ENCODE results near the gene KIF16B. TPM values are rescaled to one million over a fixed set of nuclear protein-coding genes. Genes with fewer than 3 reads are reported as not detected.
"Not testable (repeated sequence)": the region's sequence is repeated elsewhere in the genome, so short reads cannot be mapped to it uniquely, and the experiment has no call there.

The KIF16B gene
- total RNA-seq, 1 donor from 2014 or later, result 54.4 TPM

GRCh38 chr20:16472045-16472872, 101.0 kb downstream of the KIF16B start:
- no peak for DNase-seq

GRCh38 chr20:16469395-16469905, 103.8 kb downstream of the KIF16B start:
- no peak for DNase-seq

GRCh38 chr20:16462711-16463110, 110.5 kb downstream of the KIF16B start:
- DNase-seq, result peak; percentile 22

GRCh38 chr20:16459019-16459700, 114.1 kb downstream of the KIF16B start:
- no peak for DNase-seq

- DNase-seq, result no peak
Observed at GRCh38 chr20:16457514-16457913, 115.7 kb downstream of the KIF16B start.

- DNase-seq, result no peak
Observed at GRCh38 chr20:16455324-16455723, 117.9 kb downstream of the KIF16B start.

GRCh38 chr20:16451982-16452381, 121.3 kb downstream of the KIF16B start:
- no peak for DNase-seq

GRCh38 chr20:16451001-16451400, 122.2 kb downstream of the KIF16B start:
- no peak for DNase-seq

GRCh38 chr20:16446991-16447390, 126.3 kb downstream of the KIF16B start:
- no peak for DNase-seq

- DNase-seq, result no peak
Observed at GRCh38 chr20:16446246-16446645, 127.0 kb downstream of the KIF16B start.

GRCh38 chr20:16445482-16445881, 127.8 kb downstream of the KIF16B start:
- DNase-seq, result no peak

- no peak for DNase-seq
Observed at GRCh38 chr20:16444057-16444777, 129.0 kb downstream of the KIF16B start.

- DNase-seq, result no peak
Observed at GRCh38 chr20:16441546-16442164, 131.6 kb downstream of the KIF16B start.

- no peak for DNase-seq
Observed at GRCh38 chr20:16440686-16441085, 132.6 kb downstream of the KIF16B start.

GRCh38 chr20:16439540-16439939, 133.7 kb downstream of the KIF16B start:
- DNase-seq, result not testable (repeated sequence)

GRCh38 chr20:16438100-16438499, 135.1 kb downstream of the KIF16B start:
- no peak for DNase-seq

- no peak for DNase-seq
Observed at GRCh38 chr20:16437387-16437996, 135.8 kb downstream of the KIF16B start.

- DNase-seq, result no peak
Observed at GRCh38 chr20:16434062-16434664, 139.1 kb downstream of the KIF16B start.

- no peak for DNase-seq
Observed at GRCh38 chr20:16433293-16433580, 140.0 kb downstream of the KIF16B start.

GRCh38 chr20:16432466-16433292, 140.6 kb downstream of the KIF16B start:
- no peak for DNase-seq

GRCh38 chr20:16428112-16428511, 145.1 kb downstream of the KIF16B start:
- DNase-seq, result no peak
